ENCODE measurements around the gene PRR9. TPM values are rescaled to one million over a fixed set of nuclear protein-coding genes. Genes with fewer than 3 reads are reported as not detected.

Gene PRR9
- total and polyA plus RNA-seq, 2 experiments from 2014 or later: not detected

DNA sequence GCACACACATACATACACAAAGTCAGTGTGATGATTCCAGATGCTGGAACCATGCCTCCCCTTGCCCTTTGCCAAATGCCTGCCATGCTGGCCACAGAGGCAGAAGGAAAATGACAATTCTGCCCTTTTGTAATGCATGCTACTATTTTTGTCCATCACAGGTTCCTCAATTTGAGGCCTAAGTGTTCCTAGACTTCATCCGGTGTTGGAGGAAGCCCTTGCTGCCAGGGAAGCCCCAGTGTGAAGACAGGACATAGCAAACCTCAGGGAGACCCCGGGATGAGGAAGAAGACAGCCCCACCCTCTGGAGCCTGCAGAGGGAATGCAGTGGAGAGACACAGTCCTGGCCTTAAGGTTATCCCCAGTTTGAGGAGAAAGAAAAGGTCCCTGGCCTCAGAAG, 14.4 kb downstream of the PRR9 start:
- Mint-ChIP-seq H3K9me3 (no peaks in the 10 kb centered on the region; the same call in 1 of the 3 replicates), H3K27me3 (ENCODE audit: insufficient read depth, low read depth, poor library complexity) (peaks cover 2% of the 10 kb centered on the region), H3K4me3 (no peak overlapping the region), H3K36me3 (ENCODE audit: low read depth) (no peaks in the 10 kb centered on the region), H3K27ac (no peak overlapping the region), H3K4me1 (no peaks in the 10 kb centered on the region)
- no peaks in the 10 kb centered on the region for H3K9me2 ChIP-seq (ENCODE audit: insufficient read depth)
- no peak for ATAC-seq
- DNase-seq (ENCODE audit: low spot score): no peak
- no peaks in the 10 kb centered on the region for H3K27me3 ChIP-seq (ENCODE audit: insufficient read depth)
- TF ChIP-seq EZH2 (IDR thresholded peaks at IDR 0.05; ENCODE audit: low read depth, unreplicated experiment): no peak
- H3K79me2 ChIP-seq (replicated peaks; ENCODE audit: insufficient read depth): no peaks in the 10 kb centered on the region
- H3K4me3 ChIP-seq: no peak overlapping the region
- H4K20me1 ChIP-seq (replicated peaks; ENCODE audit: insufficient read depth): no peaks in the 10 kb centered on the region
- no peak overlapping the region for H3K27ac ChIP-seq (ENCODE audit: low read depth)
- no peaks in the 10 kb centered on the region for H3F3A ChIP-seq (replicated peaks; ENCODE audit: low read depth)
- no peaks in the 10 kb centered on the region for H3K36me3 ChIP-seq (ENCODE audit: insufficient read depth)
- no peak overlapping the region for H3K4me2 ChIP-seq
- H3K4me1 ChIP-seq (ENCODE audit: insufficient read depth): no peaks in the 10 kb centered on the region
- H2AFZ ChIP-seq: no peak overlapping the region

DNA sequence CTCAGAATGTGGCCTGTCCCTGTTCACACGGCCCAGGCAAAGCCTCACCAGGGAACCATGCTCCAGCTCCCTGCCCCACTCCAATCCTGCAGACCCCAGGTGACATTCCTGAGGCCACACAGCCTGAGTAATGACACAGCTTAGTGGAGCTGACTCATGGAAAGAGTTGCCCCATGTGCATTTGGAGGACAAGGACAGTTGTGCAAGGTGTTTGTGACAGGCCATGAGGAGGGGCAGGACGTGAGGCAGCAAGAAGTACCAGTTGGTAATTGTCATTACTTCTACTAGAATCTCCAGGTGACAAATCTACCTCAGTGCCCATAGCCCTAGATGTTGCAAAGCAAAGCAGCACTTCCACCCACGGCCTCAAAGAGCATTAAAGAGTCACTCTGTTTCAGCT, 15.2 kb downstream of the PRR9 start:
- H3K36me3 Mint-ChIP-seq (ENCODE audit: low read depth): no peaks in the 10 kb centered on the region
- ATAC-seq (no peak), DNase-seq (ENCODE audit: low spot score) (no peak)
- H3K9me3 Mint-ChIP-seq: no peaks in the 10 kb centered on the region; the same call in 1 of the 3 replicates
- H3K4me2 ChIP-seq: no peak overlapping the region
- H3K4me1 Mint-ChIP-seq: no peaks in the 10 kb centered on the region
- H3K27me3 ChIP-seq (ENCODE audit: insufficient read depth): no peaks in the 10 kb centered on the region
- H3F3A ChIP-seq (replicated peaks; ENCODE audit: low read depth): no peaks in the 10 kb centered on the region
- no peak overlapping the region for H3K4me3 Mint-ChIP-seq
- no peaks in the 10 kb centered on the region for H3K4me1 ChIP-seq (ENCODE audit: insufficient read depth)
- H4K20me1 ChIP-seq (replicated peaks; ENCODE audit: insufficient read depth): no peaks in the 10 kb centered on the region
- no peak overlapping the region for H3K27ac ChIP-seq (ENCODE audit: low read depth)
- H3K4me3 ChIP-seq: no peak overlapping the region
- no peak overlapping the region for H2AFZ ChIP-seq
- no peak overlapping the region for H3K27ac Mint-ChIP-seq
- peaks cover 2% of the 10 kb centered on the region for H3K27me3 Mint-ChIP-seq (ENCODE audit: insufficient read depth, low read depth, poor library complexity)
- no peaks in the 10 kb centered on the region for H3K9me2 ChIP-seq (ENCODE audit: insufficient read depth)
- H3K36me3 ChIP-seq (ENCODE audit: insufficient read depth): no peaks in the 10 kb centered on the region
- TF ChIP-seq EZH2 (IDR thresholded peaks at IDR 0.05; ENCODE audit: low read depth, unreplicated experiment): no peak
- no peak for TF ChIP-seq ZNF462 (CRISPR knock-in tag; IDR thresholded peaks at IDR 0.05)
- TF ChIP-seq, protein P1, sequence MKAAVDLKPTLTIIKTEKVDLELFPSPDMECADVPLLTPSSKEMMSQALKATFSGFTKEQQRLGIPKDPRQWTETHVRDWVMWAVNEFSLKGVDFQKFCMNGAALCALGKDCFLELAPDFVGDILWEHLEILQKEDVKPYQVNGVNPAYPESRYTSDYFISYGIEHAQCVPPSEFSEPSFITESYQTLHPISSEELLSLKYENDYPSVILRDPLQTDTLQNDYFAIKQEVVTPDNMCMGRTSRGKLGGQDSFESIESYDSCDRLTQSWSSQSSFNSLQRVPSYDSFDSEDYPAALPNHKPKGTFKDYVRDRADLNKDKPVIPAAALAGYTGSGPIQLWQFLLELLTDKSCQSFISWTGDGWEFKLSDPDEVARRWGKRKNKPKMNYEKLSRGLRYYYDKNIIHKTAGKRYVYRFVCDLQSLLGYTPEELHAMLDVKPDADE (IDR thresholded peaks at IDR 0.05): no peak
- no peak for TF ChIP-seq ZNF114 (CRISPR knock-in tag; IDR thresholded peaks at IDR 0.05)
- TF ChIP-seq CREB1 (CRISPR knock-in tag; IDR thresholded peaks at IDR 0.05; ENCODE audit: low read depth): no peak
- TF ChIP-seq EZH2phosphoT487 (IDR thresholded peaks at IDR 0.05; ENCODE audit: unreplicated experiment): no peak
- TF ChIP-seq, protein P2, sequence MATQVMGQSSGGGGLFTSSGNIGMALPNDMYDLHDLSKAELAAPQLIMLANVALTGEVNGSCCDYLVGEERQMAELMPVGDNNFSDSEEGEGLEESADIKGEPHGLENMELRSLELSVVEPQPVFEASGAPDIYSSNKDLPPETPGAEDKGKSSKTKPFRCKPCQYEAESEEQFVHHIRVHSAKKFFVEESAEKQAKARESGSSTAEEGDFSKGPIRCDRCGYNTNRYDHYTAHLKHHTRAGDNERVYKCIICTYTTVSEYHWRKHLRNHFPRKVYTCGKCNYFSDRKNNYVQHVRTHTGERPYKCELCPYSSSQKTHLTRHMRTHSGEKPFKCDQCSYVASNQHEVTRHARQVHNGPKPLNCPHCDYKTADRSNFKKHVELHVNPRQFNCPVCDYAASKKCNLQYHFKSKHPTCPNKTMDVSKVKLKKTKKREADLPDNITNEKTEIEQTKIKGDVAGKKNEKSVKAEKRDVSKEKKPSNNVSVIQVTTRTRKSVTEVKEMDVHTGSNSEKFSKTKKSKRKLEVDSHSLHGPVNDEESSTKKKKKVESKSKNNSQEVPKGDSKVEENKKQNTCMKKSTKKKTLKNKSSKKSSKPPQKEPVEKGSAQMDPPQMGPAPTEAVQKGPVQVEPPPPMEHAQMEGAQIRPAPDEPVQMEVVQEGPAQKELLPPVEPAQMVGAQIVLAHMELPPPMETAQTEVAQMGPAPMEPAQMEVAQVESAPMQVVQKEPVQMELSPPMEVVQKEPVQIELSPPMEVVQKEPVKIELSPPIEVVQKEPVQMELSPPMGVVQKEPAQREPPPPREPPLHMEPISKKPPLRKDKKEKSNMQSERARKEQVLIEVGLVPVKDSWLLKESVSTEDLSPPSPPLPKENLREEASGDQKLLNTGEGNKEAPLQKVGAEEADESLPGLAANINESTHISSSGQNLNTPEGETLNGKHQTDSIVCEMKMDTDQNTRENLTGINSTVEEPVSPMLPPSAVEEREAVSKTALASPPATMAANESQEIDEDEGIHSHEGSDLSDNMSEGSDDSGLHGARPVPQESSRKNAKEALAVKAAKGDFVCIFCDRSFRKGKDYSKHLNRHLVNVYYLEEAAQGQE (IDR thresholded peaks at IDR 0.05; ENCODE audit: unreplicated experiment): no peak
- no peaks in the 10 kb centered on the region for H3K79me2 ChIP-seq (replicated peaks; ENCODE audit: insufficient read depth)
